ENCODE measurements around the gene MACROH2A2. TPM values are rescaled to one million over a fixed set of nuclear protein-coding genes. Genes with fewer than 3 reads are reported as not detected.

The MACROH2A2 gene
- total RNA-seq: 15.5 TPM

DNA sequence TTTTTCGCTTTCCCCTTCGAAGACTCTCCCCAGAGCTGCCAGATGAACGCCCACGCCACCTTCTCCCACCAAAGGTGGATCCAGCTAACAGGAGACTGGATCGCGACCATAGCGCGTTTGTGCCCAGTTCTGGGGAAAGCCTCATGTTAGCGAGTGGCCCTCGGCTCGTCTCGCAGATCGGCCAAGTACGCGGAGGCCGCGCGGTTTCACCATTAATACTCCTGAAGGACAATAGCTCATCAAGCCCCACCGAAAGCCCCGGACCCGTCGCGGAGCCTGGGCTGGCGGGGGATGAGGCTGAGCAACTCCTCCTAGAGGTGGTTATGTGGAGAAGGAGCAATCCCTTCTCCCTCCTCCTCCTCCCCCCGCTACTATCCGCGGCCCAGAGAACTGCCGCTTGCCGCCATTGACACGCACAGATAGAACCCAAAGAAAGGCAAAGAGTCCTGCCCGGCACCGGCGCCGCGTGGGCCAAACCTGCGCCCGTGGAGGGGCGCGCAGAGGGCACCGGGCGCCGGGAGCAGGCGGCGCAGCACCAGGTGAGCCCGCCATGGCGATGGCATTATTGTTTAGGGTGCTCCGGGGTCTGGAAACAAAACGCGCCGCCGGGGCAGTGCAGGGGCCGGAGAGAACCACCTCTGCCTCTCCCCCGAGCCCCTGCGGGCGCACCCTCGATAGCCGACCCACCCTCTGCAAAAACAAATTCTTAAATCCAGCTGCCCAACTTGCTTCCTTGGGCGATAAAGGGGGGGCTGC is at the start of gene MACROH2A2:
TSS of gene MACROH2A2 (plus strand) at position 385 of the 756 bp plus-strand sequence. CDS start 22,813 bp downstream, outside the sequence.
- Histone ChIP-seq H3K27me3 (no peaks in the 10 kb centered on the region), H3K36me3 (no peaks in the 10 kb centered on the region), H3K4me3 (peak within 1 kb of the TSS; percentile 62 to 67), H3K9me3 (no peaks in the 10 kb centered on the region), H3K27ac (peak within 1 kb of the TSS; percentile 73), H3K4me1 (peaks cover 13% of the 10 kb centered on the region)
- DNase-seq (ENCODE audit: extremely low spot score in 2 of 2): no peak
- TF ChIP-seq POLR2A (IDR thresholded peaks at IDR 0.05) (no peak), POLR2AphosphoS5 (IDR thresholded peaks at IDR 0.05; ENCODE audit: insufficient read depth in 1 of 2, low read depth in 1 of 2) (peak in 1 of 2 donors; percentile 62)
- TF ChIP-seq, protein P1, sequence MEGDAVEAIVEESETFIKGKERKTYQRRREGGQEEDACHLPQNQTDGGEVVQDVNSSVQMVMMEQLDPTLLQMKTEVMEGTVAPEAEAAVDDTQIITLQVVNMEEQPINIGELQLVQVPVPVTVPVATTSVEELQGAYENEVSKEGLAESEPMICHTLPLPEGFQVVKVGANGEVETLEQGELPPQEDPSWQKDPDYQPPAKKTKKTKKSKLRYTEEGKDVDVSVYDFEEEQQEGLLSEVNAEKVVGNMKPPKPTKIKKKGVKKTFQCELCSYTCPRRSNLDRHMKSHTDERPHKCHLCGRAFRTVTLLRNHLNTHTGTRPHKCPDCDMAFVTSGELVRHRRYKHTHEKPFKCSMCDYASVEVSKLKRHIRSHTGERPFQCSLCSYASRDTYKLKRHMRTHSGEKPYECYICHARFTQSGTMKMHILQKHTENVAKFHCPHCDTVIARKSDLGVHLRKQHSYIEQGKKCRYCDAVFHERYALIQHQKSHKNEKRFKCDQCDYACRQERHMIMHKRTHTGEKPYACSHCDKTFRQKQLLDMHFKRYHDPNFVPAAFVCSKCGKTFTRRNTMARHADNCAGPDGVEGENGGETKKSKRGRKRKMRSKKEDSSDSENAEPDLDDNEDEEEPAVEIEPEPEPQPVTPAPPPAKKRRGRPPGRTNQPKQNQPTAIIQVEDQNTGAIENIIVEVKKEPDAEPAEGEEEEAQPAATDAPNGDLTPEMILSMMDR (IDR thresholded peaks at IDR 0.05): peak in 1 of 3 experiments; percentile 21
- intact Hi-C loops (cut with DNase I): no loop called here

DNA sequence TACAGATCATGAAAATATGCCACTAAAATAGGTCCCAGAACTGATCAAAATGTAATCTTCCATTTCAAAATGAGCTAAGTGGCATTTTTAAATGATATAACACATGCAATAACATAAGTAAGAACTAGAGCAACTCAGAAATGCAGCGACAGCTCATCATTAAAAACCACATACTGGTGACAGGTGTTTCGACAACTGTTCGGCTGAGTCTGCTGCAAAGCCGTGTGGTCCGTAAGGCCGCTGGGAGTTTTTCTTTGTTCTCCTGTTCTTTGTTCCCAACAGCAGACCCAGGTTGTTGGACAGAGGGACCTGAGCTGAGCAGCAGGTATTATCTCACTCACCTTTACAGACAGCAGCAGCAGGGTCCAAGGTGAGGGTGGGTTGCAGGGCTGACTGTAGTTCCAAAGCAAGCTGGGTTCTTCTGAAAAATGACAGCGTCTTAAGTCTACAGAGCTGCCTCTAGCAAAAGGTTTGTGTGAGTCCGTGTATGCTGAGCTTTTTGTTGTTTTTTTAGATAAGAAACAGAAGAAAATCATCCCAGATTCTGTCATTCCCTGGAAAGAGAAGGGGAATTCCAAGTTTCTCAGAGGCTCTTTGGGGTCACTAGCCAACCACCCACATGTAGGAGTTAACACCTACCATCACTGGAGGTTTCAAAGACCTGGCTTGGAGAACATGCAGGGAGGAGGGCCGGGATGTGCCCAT is 45.4 kb upstream of the MACROH2A2 start:
- H3K4me1 ChIP-seq: no peaks in the 10 kb centered on the region
- no peaks in the 10 kb centered on the region for H3K27me3 ChIP-seq
- no peak for DNase-seq (ENCODE audit: extremely low spot score in 2 of 2)
- no peak overlapping the region for H3K27ac ChIP-seq
- TF ChIP-seq POLR2AphosphoS5 (IDR thresholded peaks at IDR 0.05; ENCODE audit: insufficient read depth in 1 of 2, low read depth in 1 of 2) (no peak), POLR2A (IDR thresholded peaks at IDR 0.05) (no peak)
- TF ChIP-seq, protein P1 (IDR thresholded peaks at IDR 0.05): no peak
- no peak overlapping the region for H3K4me3 ChIP-seq
- H3K9me3 ChIP-seq: no peaks in the 10 kb centered on the region
- intact Hi-C loops (cut with DNase I): no loop called here
- no peaks in the 10 kb centered on the region for H3K36me3 ChIP-seq

DNA sequence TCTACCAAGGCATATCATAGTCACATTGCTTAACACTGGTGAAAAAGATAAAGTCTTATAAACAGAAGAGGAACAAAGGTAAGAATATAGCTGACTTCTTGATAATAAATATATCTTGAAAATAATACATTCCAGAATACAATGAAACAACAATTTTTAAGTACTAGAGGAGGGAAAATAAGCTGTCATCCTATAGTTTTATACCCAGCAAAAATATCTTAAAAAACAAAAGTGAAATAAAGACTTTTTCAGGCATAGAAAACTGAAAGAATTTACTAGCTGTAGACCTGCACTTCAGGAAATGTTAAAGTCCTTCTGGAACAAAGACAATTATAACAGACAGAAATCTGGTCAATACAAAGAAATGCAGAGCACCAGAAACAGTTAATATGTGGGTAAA is 21.4 kb upstream of the MACROH2A2 start:
- Histone ChIP-seq H3K4me3 (no peak overlapping the region), H3K4me1 (no peaks in the 10 kb centered on the region), H3K27ac (no peak overlapping the region), H3K27me3 (no peaks in the 10 kb centered on the region), H3K36me3 (no peaks in the 10 kb centered on the region), H3K9me3 (no peaks in the 10 kb centered on the region)
- intact Hi-C loops (cut with DNase I): no loop called here
- DNase-seq (ENCODE audit: extremely low spot score in 2 of 2): no peak
- TF ChIP-seq, protein P1 (IDR thresholded peaks at IDR 0.05): no peak
- TF ChIP-seq POLR2AphosphoS5 (IDR thresholded peaks at IDR 0.05; ENCODE audit: insufficient read depth in 1 of 2, low read depth in 1 of 2): no peak
- TF ChIP-seq POLR2A (IDR thresholded peaks at IDR 0.05): no peak

DNA sequence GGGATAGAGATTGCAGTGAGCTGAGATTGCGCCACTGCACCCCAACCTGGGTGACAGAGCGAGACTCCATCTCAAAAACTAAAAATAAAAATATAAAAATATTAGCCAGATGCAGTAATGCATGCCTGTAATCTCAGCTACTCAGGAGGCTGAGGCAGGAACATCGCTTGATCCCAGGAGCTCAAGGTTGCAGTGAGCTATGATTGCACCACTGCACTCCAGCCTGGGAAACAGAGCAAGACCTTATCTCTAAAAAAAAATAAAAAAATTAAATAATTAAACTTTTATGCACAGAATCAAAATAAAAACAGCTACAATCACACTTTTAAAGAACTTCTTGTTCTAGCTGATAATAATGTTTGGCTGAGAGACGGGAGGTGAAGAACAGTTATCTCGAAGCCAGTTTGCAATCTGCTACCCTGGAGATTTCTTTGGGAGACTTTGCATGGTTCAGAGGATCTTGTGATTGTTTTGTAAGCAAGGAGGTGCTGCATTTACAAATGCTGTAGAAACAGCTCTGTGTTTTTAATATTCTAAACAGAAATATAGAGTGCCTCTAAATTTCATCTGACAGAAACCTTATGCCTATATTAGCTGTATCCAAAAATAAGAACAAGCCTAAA is 19.9 kb upstream of the MACROH2A2 start:
- H3K36me3 ChIP-seq: no peaks in the 10 kb centered on the region
- H3K27ac ChIP-seq: no peak overlapping the region
- no peaks in the 10 kb centered on the region for H3K27me3 ChIP-seq
- no peaks in the 10 kb centered on the region for H3K4me1 ChIP-seq
- no peak for TF ChIP-seq POLR2A (IDR thresholded peaks at IDR 0.05)
- TF ChIP-seq, protein P1 (IDR thresholded peaks at IDR 0.05): no peak
- TF ChIP-seq POLR2AphosphoS5 (IDR thresholded peaks at IDR 0.05; ENCODE audit: insufficient read depth in 1 of 2, low read depth in 1 of 2): no peak
- no peaks in the 10 kb centered on the region for H3K9me3 ChIP-seq
- DNase-seq (ENCODE audit: extremely low spot score in 2 of 2): no peak
- no peak overlapping the region for H3K4me3 ChIP-seq
- intact Hi-C loops (cut with DNase I): no loop called here
